GM12878 (cell line): ENCODE measurements around the gene PITPNM2. TPM values are rescaled to one million over a fixed set of nuclear protein-coding genes. Genes with fewer than 3 reads are reported as not detected.

ENCODE experiments used
- ATAC-seq: fragments of 200-7000 bp; cut with Tn5 transposase; 3 replicates; pipeline ENCODE4 v1.9.1; 2020; ENCODE audit warnings: mild to moderate bottlenecking, moderate library complexity
- BruUV-seq: library from RNA; stranded (reverse); fragments of 400-500 nt; replicated peaks from 2 replicates; lab custom pipeline; 2021; lab: Mats Ljungman, UMichigan
- CTCF ChIA-PET: fragments of 300-600 bp; sonication (Branson Sonifier 250); formaldehyde crosslinking; extraction: SDS; loops from one replicate; lab custom pipeline; 2021; ENCODE audit warnings: inconsistent platforms; lab: Yijun Ruan, JAX
- POLR2A ChIA-PET: fragments of 350-600 bp; formaldehyde crosslinking; extraction: SDS; loops from one replicate; lab custom pipeline; 2021; ENCODE audit warnings: inconsistent platforms; lab: Charles Lee
- RAD21 ChIA-PET: fragments of 300-600 bp; sonication (Branson Sonifier 250); formaldehyde crosslinking; loops from one replicate; lab custom pipeline; 2023; ENCODE audit warnings: antibody characterized with exemption; ENCODE audit not compliant: unreplicated experiment; lab: Charles Lee
- SMC1A ChIA-PET: fragments of 300-600 bp; sonication (Branson Sonifier 250); formaldehyde crosslinking; loops from one replicate; lab custom pipeline; 2023; ENCODE audit not compliant: unreplicated experiment, uncharacterized antibody; lab: Charles Lee
- DNase-seq: peaks from one replicate; pipeline ENCODE4 v3.0.0-alpha.2; 2011; ENCODE audit warnings: low read depth, low spot score
- FAIRE-seq: peaks from 3 replicates; lab custom pipeline; 2011; peaks lifted over from hg19 to GRCh38; lab: Jason Lieb, UNC
- H2AFZ ChIP-seq: 2 replicates; pipeline ENCODE4 v1.6.0; 2011; ENCODE audit warnings: low read depth, low read length, control low read depth; ENCODE audit not compliant: control insufficient read depth
- H3K27ac ChIP-seq: 2 replicates; pipeline ENCODE4 v1.5.1; 2011; ENCODE audit warnings: control low read depth; ENCODE audit not compliant: control insufficient read depth, insufficient read depth
- H3K27me3 ChIP-seq, 2 experiments: replicated peaks in 1 of 2; 2 replicates each; pipeline versions ENCODE4 v1.6.0 to v1.6.1; 2011; ENCODE audit warnings: low read length in 1 of 2; ENCODE audit not compliant: control insufficient read depth in 2 of 2, insufficient read depth in 2 of 2
- H3K36me3 ChIP-seq, 2 experiments: 2 replicates each; pipeline ENCODE4 v1.5.1; 2011; ENCODE audit warnings: low read length in 1 of 2; ENCODE audit not compliant: control insufficient read depth in 2 of 2, insufficient read depth in 2 of 2
- H3K4me1 ChIP-seq: 2 replicates; pipeline ENCODE4 v1.6.1; 2011; ENCODE audit warnings: mild to moderate bottlenecking, low read length, moderate library complexity, mixed read lengths; ENCODE audit not compliant: control insufficient read depth, insufficient read depth
- H3K4me2 ChIP-seq: 2 replicates; pipeline ENCODE4 v1.6.0; 2011; ENCODE audit warnings: control low read depth; ENCODE audit not compliant: control insufficient read depth, insufficient read depth
- H3K4me3 ChIP-seq: fragments of 200-600 bp; sonication (generic); 2 replicates; pipeline ENCODE4 v1.5.1; 2016
- H3K79me2 ChIP-seq: 2 replicates; pipeline ENCODE4 v1.6.0; 2011; ENCODE audit warnings: low read length; ENCODE audit not compliant: control insufficient read depth, insufficient read depth
- H3K9ac ChIP-seq: 2 replicates; pipeline ENCODE4 v1.8.0; 2011; ENCODE audit warnings: low read length, control low read depth, mixed read lengths; ENCODE audit not compliant: control insufficient read depth, insufficient read depth
- H3K9me3 ChIP-seq: replicated peaks from 3 replicates; pipeline ENCODE4 v1.5.1; 2011; ENCODE audit warnings: mild to moderate bottlenecking, low read length; ENCODE audit not compliant: control insufficient read depth, insufficient read depth
- H4K20me1 ChIP-seq: 2 replicates; pipeline ENCODE4 v1.6.0; 2011; ENCODE audit not compliant: control insufficient read depth, insufficient read depth
- ASH2L ChIP-seq: fragments of 300-600, 200-600 bp; sonication (generic); IDR thresholded peaks from 2 replicates; pipeline ENCODE4 v1.6.1; 2017; ENCODE audit warnings: low read depth, mild to moderate bottlenecking, borderline replicate concordance
- CREM ChIP-seq: IDR thresholded peaks from 2 replicates; pipeline ENCODE4 v1.6.1; 2014; ENCODE audit warnings: antibody characterized with exemption, low read depth
- EED ChIP-seq: sonication (generic); IDR thresholded peaks from 2 replicates; pipeline ENCODE4 v1.6.1; 2016; ENCODE audit warnings: antibody characterized with exemption, low read depth
- ETV6 ChIP-seq, 2 experiments: fragments of 450-650 bp in 1 of 2; IDR thresholded peaks in 1 of 2; conservative IDR thresholded peaks in 1 of 2; 2 replicates each; pipeline ENCODE4 v1.6.1; 2014; ENCODE audit warnings: antibody characterized with exemption in 1 of 2, borderline replicate concordance in 1 of 2, low read depth in 1 of 2, mild to moderate bottlenecking in 1 of 2, moderate library complexity in 1 of 2
- MLLT1 ChIP-seq: fragments of 450-650 bp; IDR thresholded peaks from 2 replicates; pipeline ENCODE4 v1.6.1; 2016; ENCODE audit warnings: mild to moderate bottlenecking
- MTA3 ChIP-seq: IDR thresholded peaks from 2 replicates; pipeline ENCODE4 v1.6.1; 2012; ENCODE audit warnings: low read length, inconsistent platforms, borderline replicate concordance
- MXI1 ChIP-seq: fragments of 150-350 bp; IDR thresholded peaks from 2 replicates; pipeline ENCODE4 v1.6.1; 2011; ENCODE audit warnings: low read depth, mild to moderate bottlenecking, inconsistent platforms, low read length, improper control_type of control experiment
- RAD21 ChIP-seq: IDR thresholded peaks from 2 replicates; pipeline ENCODE4 v1.6.1; 2011; ENCODE audit warnings: mild to moderate bottlenecking, low read depth, low read length, moderate library complexity; ENCODE audit not compliant: insufficient read depth
- ZBTB11 ChIP-seq: fragments of 450-650 bp; formaldehyde crosslinking; IDR thresholded peaks from 2 replicates; pipeline ENCODE4 v1.5.0; 2022; ENCODE audit warnings: mild to moderate bottlenecking, missing genetic modification characterization
- WGBS: methylation state at CpG from one replicate; pipeline ENCODE4 v1.1.6; 2016; ENCODE audit warnings: low lambda C conversion rate; ENCODE audit not compliant: insufficient replicate concordance, insufficient coverage; ENCODE audit errors: missing lambda C conversion rate; 5-methylcytosine and 5-hydroxymethylcytosine counted together
- in situ Hi-C: fragments of 300-500 bp; cut with MboI; formaldehyde crosslinking; loops from 9 replicates; pipeline ENCODE4 v1.14.3; 2018; ENCODE audit warnings: mixed read lengths
- intact Hi-C: fragments of 100-400 bp; cut with micrococcal nuclease; formaldehyde crosslinking; loops from one replicate; pipeline ENCODE4 v1.14.2; 2022; ENCODE audit not compliant: unreplicated experiment
- polyA plus RNA-seq, 11 experiments: library from polyadenylated mRNA; depleted of rRNA in 4 of 11; unstranded in 6 of 11; stranded (reverse) in 5 of 11; fragments of >200 nt; fragmentation: Nextera tagmentation in 4 of 11; fragmentation: Illumina TruSeq in 1 of 11; extraction: Ambion mirVana in 4 of 11; extraction: Trizol in 1 of 11; gene quantifications; 1 replicate in 1 of 11; 2 replicates in 10 of 11; pipeline versions ENCODE4 v1.2.1 to v1.2.3, GENCODE V29; 2011 to 2016; ENCODE audit warnings: inconsistent platforms in 2 of 11, missing spikeins in 2 of 11, low read depth in 1 of 11
- total RNA-seq, 4 experiments: library from RNA; depleted of rRNA in 3 of 4; stranded (reverse); fragments of >200 nt in 3 of 4; fragmentation: Illumina TruSeq in 1 of 4; extraction: Trizol in 1 of 4; gene quantifications; 2 replicates each; pipeline versions ENCODE4 v1.2.1 to v1.2.3, GENCODE V29; 2013 to 2021
- TF ChIP-seq, protein P1 (sequence below): fragments of 450-650 bp; IDR thresholded peaks from 2 replicates; pipeline ENCODE4 v1.6.1; 2018; ENCODE audit warnings: borderline replicate concordance, mild to moderate bottlenecking; ENCODE audit not compliant: partially characterized antibody
- TF ChIP-seq, protein P2 (sequence below): fragments of 150-350 bp; IDR thresholded peaks from 2 replicates; pipeline ENCODE4 v1.6.1; 2014; ENCODE audit warnings: mild to moderate bottlenecking, low read depth, low read length

PITPNM2 gene
- total and polyA plus RNA-seq, 10 of the 15 experiments (the other 5 are each of a cell fraction or from before 2014, with no cell fraction given) = 0.03 to 1.0 (median 0.24) TPM; not detected in 1

DNA sequence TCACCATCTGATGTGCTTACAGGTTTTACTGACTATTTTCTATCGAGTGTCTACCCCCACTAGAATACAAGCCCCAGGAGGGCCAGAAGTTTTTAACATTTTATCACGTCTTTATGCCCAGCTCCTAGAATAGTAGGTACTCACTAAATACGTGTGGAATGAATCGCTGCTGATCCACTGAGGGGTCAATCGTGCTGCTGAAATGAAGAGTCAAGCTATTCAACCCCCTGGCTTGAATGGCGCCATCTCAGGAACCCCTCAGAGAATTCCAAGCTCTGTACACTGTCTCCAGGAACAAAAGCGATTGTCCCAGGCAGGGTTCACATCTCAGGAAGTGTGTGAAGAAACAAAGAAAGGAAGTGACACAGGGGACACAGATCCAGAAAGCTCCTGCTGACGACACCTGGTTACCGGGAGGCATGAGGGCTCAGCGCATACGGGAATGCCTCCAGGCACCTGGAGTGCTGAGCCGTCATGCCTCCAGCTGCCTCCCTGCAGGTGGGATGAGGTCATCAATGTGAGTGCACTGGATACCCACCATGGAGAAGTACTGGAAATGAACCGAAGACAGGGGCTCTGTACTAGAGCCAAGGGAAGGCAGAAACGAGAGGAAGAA, 45.6 kb downstream of the PITPNM2 start (continued):
- TF ChIP-seq ZBTB11 (CRISPR knock-in tag) (no peak), ASH2L (no peak), MTA3 (no peak), CREM (no peak)
- TF ChIP-seq, protein P1, sequence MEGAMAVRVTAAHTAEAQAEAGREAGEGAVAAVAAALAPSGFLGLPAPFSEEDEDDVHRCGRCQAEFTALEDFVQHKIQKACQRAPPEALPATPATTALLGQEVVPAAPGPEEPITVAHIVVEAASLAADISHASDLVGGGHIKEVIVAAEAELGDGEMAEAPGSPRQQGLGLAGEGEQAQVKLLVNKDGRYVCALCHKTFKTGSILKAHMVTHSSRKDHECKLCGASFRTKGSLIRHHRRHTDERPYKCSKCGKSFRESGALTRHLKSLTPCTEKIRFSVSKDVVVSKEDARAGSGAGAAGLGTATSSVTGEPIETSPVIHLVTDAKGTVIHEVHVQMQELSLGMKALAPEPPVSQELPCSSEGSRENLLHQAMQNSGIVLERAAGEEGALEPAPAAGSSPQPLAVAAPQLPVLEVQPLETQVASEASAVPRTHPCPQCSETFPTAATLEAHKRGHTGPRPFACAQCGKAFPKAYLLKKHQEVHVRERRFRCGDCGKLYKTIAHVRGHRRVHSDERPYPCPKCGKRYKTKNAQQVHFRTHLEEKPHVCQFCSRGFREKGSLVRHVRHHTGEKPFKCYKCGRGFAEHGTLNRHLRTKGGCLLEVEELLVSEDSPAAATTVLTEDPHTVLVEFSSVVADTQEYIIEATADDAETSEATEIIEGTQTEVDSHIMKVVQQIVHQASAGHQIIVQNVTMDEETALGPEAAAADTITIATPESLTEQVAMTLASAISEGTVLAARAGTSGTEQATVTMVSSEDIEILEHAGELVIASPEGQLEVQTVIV = no peak

- BruUV-seq = no TSS peak
- ChIA-PET POLR2A (no interaction called here), CTCF (no interaction called here), SMC1A (no interaction called here), RAD21 (no interaction called here)
- no peaks in the 10 kb centered on the region for H4K20me1 ChIP-seq
- 54% methylated on average over 4 of the region's 4 CpGs for WGBS
- H3K4me1 ChIP-seq = peaks cover 9% of the 10 kb centered on the region
- H3K27me3 ChIP-seq = no peaks in the 10 kb centered on the region; a peak in 1 of 4 replicates
- H3K9ac ChIP-seq = no peak overlapping the region
- ATAC-seq (no peak), FAIRE-seq (no peak), DNase-seq (no peak)
- no peak overlapping the region for H2AFZ ChIP-seq
- no peak overlapping the region for H3K27ac ChIP-seq
- H3K36me3 ChIP-seq = no peaks in the 10 kb centered on the region
- H3K4me2 ChIP-seq = no peak overlapping the region
- in situ Hi-C loops = no loop called here
- H3K4me3 ChIP-seq = no peak overlapping the region
- H3K9me3 ChIP-seq = no peaks in the 10 kb centered on the region
- intact Hi-C loops = no loop called here
- no peaks in the 10 kb centered on the region for H3K79me2 ChIP-seq
- TF ChIP-seq EED (no peak), RAD21 (no peak), MLLT1 (no peak), MXI1 (no peak), ETV6 (conservative IDR thresholded peaks at IDR 0.05 in 1 of 2, IDR thresholded peaks at IDR 0.05 in 1 of 2; ENCODE audit: borderline replicate concordance in 1 of 2, low read depth in 1 of 2) (no peak)
- TF ChIP-seq, protein P2, sequence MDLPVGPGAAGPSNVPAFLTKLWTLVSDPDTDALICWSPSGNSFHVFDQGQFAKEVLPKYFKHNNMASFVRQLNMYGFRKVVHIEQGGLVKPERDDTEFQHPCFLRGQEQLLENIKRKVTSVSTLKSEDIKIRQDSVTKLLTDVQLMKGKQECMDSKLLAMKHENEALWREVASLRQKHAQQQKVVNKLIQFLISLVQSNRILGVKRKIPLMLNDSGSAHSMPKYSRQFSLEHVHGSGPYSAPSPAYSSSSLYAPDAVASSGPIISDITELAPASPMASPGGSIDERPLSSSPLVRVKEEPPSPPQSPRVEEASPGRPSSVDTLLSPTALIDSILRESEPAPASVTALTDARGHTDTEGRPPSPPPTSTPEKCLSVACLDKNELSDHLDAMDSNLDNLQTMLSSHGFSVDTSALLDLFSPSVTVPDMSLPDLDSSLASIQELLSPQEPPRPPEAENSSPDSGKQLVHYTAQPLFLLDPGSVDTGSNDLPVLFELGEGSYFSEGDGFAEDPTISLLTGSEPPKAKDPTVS = no peak
These were observed 46.1 kb downstream of the PITPNM2 start for GRCh38 chr12:123104809-123105208.
